Thymus (tissue), 11 donors: Measurements from ENCODE around the gene CYP4F2. TPM values are rescaled to one million over a fixed set of nuclear protein-coding genes. Genes with fewer than 3 reads are reported as not detected.

Source experiments
- DNase-seq, 9 donors: peaks; one replicate each; pipeline ENCODE4 v3.0.0-alpha.2; 2013; ENCODE audit warnings: low spot score in 9 of 9, low read depth in 6 of 9, missing footprints in 1 of 9
- H3K27ac ChIP-seq, 2 donors: one replicate each; pipeline ENCODE4 v1.5.1; 2013; ENCODE audit warnings: control low read depth in 1 of 2, low read depth in 1 of 2, low read length in 1 of 2, mild to moderate bottlenecking in 1 of 2, moderate library complexity in 1 of 2
- H3K27me3 ChIP-seq, 2 donors: one replicate each; pipeline ENCODE4 v1.5.1; 2013; ENCODE audit warnings: low read length in 1 of 2; ENCODE audit not compliant: control insufficient read depth in 2 of 2, insufficient read depth in 1 of 2
- H3K36me3 ChIP-seq, 2 donors: one replicate each; pipeline ENCODE4 v1.5.1; 2013; ENCODE audit warnings: low read length in 1 of 2, mild to moderate bottlenecking in 1 of 2, moderate library complexity in 1 of 2; ENCODE audit not compliant: control insufficient read depth in 2 of 2, insufficient read depth in 2 of 2
- H3K4me1 ChIP-seq, 2 donors: one replicate each; pipeline ENCODE4 v1.5.1; 2013; ENCODE audit warnings: low read length in 2 of 2; ENCODE audit not compliant: control insufficient read depth in 2 of 2, insufficient read depth in 2 of 2
- H3K4me3 ChIP-seq, 2 donors: one replicate each; pipeline ENCODE4 v1.5.1; 2013; ENCODE audit warnings: low read length in 2 of 2, control low read depth in 1 of 2, mild to moderate bottlenecking in 1 of 2
- H3K9me3 ChIP-seq, 2 donors: one replicate each; pipeline ENCODE4 v1.5.1; 2013; ENCODE audit warnings: low read length in 1 of 2, mild to moderate bottlenecking in 1 of 2; ENCODE audit not compliant: control insufficient read depth in 2 of 2, insufficient read depth in 1 of 2
- WGBS: extraction: QIAGEN DNeasy Blood & Tissue Kit; methylation state at CpG from one replicate; pipeline ENCODE4 v1.1.7; 2013; 5-methylcytosine and 5-hydroxymethylcytosine counted together
- polyA plus RNA-seq: library from polyadenylated mRNA; stranded (reverse); fragments of 200-250 nt; gene quantifications from one replicate; pipeline ENCODE4 v1.2.3, GENCODE V29; 2013
- total RNA-seq: library from RNA; stranded (reverse); fragments of 120-200 nt; gene quantifications from one replicate; pipeline ENCODE4 v1.2.4, GENCODE V29; 2013
- donor health status: healthy.

CYP4F2 gene
- total and polyA plus RNA-seq, 2 donors: 0.09 to 0.16 TPM

GRCh38 chr19:15828121-15828610 lies 69.7 kb downstream of the CYP4F2 start:
- 90% methylated on average over 7 of the region's 7 CpGs for WGBS
- peaks cover 0 to 5% of the 10 kb centered on the region in 2 donors for H3K4me1 ChIP-seq
- DNase-seq: no peak
- H3K36me3 ChIP-seq: no peaks in the 10 kb centered on the region
- H3K9me3 ChIP-seq: no peaks in the 10 kb centered on the region
- no peak overlapping the region for H3K4me3 ChIP-seq
- H3K27ac ChIP-seq: no peak overlapping the region
- H3K27me3 ChIP-seq: peaks cover 0 to 5% of the 10 kb centered on the region in 2 donors

Other genes starting within 250 kb of the CYP4F2 start
- 1.4 TPM for gene CYP4F12, start 225.0 kb downstream of the CYP4F2 start, total RNA-seq
- 6.8 TPM for gene CYP4F12, start 225.0 kb downstream of the CYP4F2 start, polyA plus RNA-seq
- gene OR10H2, start 170.1 kb downstream of the CYP4F2 start, total RNA-seq: not detected
- gene OR10H2, start 170.1 kb downstream of the CYP4F2 start, polyA plus RNA-seq: not detected
- gene OR10H3, start 160.1 kb downstream of the CYP4F2 start, total RNA-seq: not detected
- not detected for gene OR10H3, start 160.1 kb downstream of the CYP4F2 start, polyA plus RNA-seq
- not detected for gene OR10H5, start 110.4 kb downstream of the CYP4F2 start, total RNA-seq
- gene OR10H5, start 110.4 kb downstream of the CYP4F2 start, polyA plus RNA-seq: 0.05 TPM
- gene OR10H1, start 82.4 kb downstream of the CYP4F2 start, total RNA-seq: not detected
- 0.09 TPM for gene OR10H1, start 82.4 kb downstream of the CYP4F2 start, polyA plus RNA-seq
- gene CYP4F11, start 36.5 kb upstream of the CYP4F2 start, total RNA-seq: not detected
- 0.07 TPM for gene CYP4F11, start 36.5 kb upstream of the CYP4F2 start, polyA plus RNA-seq
- gene OR10H4, start 50.9 kb upstream of the CYP4F2 start, total RNA-seq: not detected
- not detected for gene OR10H4, start 50.9 kb upstream of the CYP4F2 start, polyA plus RNA-seq
- gene TPM4, start 178.4 kb upstream of the CYP4F2 start, total RNA-seq: 131 TPM
- 253 TPM for gene TPM4, start 178.4 kb upstream of the CYP4F2 start, polyA plus RNA-seq
- gene RAB8A, start 213.8 kb upstream of the CYP4F2 start, total RNA-seq: 35.3 TPM
- gene RAB8A, start 213.8 kb upstream of the CYP4F2 start, polyA plus RNA-seq: 32.8 TPM
- 17.1 TPM for gene HSH2D, start 245.6 kb upstream of the CYP4F2 start, total RNA-seq
- gene HSH2D, start 245.6 kb upstream of the CYP4F2 start, polyA plus RNA-seq: 40.4 TPM